HEK293T (cell line): ENCODE data around the gene SLC14A1.

Experiments
- SP1 ChIP-seq: fragments of 450-650 bp; IDR thresholded peaks from 2 replicates; pipeline ENCODE4 v1.6.1; 2017
- SUZ12 ChIP-seq: fragments of 450-650 bp; IDR thresholded peaks from 2 replicates; pipeline ENCODE4 v1.6.1; 2016; ENCODE audit warnings: mild to moderate bottlenecking

DNA sequence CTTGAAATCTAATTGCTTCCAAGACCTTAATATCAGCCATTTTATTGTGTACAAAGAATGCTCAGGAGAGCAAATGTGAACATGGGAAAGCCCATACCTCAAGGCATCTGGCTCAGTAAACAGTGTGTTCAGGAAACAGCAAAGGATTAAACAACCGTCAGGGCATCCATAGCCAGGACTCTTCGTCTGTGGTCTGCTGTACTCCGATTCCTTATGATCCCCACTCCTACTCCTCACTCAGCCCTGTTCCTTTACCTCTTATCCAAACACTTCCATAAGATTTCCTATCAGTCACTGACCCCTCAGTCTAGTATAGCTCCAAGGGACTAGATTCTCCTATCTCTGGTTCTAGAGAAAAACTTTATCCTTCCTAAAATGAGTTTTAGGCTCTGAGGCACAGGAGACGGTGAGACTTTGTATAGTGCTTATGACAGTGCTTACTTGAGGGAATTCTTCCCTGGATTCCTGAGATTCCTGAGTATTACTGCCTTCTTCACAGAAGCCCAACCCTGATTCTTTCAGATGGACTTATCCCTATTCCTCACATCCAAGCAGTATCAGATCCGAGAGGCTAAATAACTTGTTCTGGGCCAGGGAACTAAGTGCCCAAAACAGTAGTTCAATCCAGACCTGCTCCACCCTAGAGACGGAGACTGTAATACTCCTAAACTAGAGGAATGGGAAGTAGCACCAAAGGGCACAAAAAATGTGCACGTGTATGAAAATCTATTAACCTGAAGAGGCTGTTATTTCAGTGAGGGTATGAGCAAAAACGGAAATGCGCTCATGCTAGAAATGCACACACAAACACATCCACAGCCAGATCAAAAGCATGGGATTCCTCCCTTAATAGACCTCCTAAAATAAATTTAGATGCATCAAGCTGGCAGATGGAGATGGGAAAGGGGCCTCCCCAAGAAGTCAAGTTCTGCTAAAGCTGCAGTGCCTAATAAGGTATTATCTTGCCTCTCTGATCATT lies 59.4 kb downstream of the SLC14A1 start:
- no peak for TF ChIP-seq SUZ12
- TF ChIP-seq SP1 = no peak
